Panc1 (cell line): ENCODE results near the gene SYTL3. TPM values are rescaled to one million over a fixed set of nuclear protein-coding genes. Genes with fewer than 3 reads are reported as not detected.
A peak's percentile ranks its signal among the peaks of the same experiment; 100 is the strongest.

ENCODE experiments used
- ATAC-seq: fragments of 200-7000 bp; cut with Tn5 transposase; 2 replicates; pipeline ENCODE4 v1.9.1; 2020; ENCODE audit warnings: mild to moderate bottlenecking, moderate library complexity
- BruUV-seq: library from RNA; stranded (reverse); fragments of 400-500 nt; replicated peaks from 2 replicates; lab custom pipeline; 2021; lab: Mats Ljungman, UMichigan
- CTCF ChIA-PET: fragments of 300-600 bp; sonication (Branson Sonifier 250); formaldehyde crosslinking; loops from one replicate; lab custom pipeline; 2022; ENCODE audit warnings: antibody characterized with exemption; lab: Charles Lee
- POLR2A ChIA-PET: fragments of 300-600 bp; sonication (Branson Sonifier 250); formaldehyde crosslinking; loops from one replicate; lab custom pipeline; 2022; ENCODE audit warnings: antibody characterized with exemption; lab: Charles Lee
- DNase-seq: peaks from one replicate; pipeline ENCODE4 v3.0.0-alpha.2; 2010; ENCODE audit warnings: low read depth, low spot score
- H3K27ac ChIP-seq: 2 replicates; pipeline ENCODE4 v1.5.1; 2011; ENCODE audit warnings: mild to moderate bottlenecking, low read length, inconsistent platforms
- H3K27me3 ChIP-seq: fragments of 200-500 bp; sonication (Bioruptor generic); 2 replicates; pipeline ENCODE4 v1.6.0; 2014; ENCODE audit warnings: low read length, inconsistent platforms; ENCODE audit not compliant: control insufficient read depth, insufficient read depth
- H3K36me3 ChIP-seq: fragments of 200-500 bp; sonication (Bioruptor generic); 2 replicates; pipeline ENCODE4 v1.5.1; 2014; ENCODE audit warnings: inconsistent platforms, mild to moderate bottlenecking, low read length, moderate library complexity; ENCODE audit not compliant: control insufficient read depth, insufficient read depth
- H3K4me1 ChIP-seq: 2 replicates; pipeline ENCODE4 v1.5.1; 2011; ENCODE audit warnings: inconsistent platforms, mild to moderate bottlenecking, low read length, moderate library complexity; ENCODE audit not compliant: control insufficient read depth, insufficient read depth
- H3K4me3 ChIP-seq, 2 experiments: 2 replicates each; pipeline ENCODE4 v1.5.1; 2011 to 2012; ENCODE audit warnings: low read depth in 2 of 2, low read length in 2 of 2, mild to moderate bottlenecking in 2 of 2, inconsistent platforms in 1 of 2, moderate library complexity in 1 of 2
- H3K9me3 ChIP-seq: fragments of 200-500 bp; sonication (Bioruptor generic); 2 replicates; pipeline ENCODE4 v1.5.1; 2014; ENCODE audit warnings: low read depth, mild to moderate bottlenecking, inconsistent platforms, low read length, moderate library complexity; ENCODE audit not compliant: control insufficient read depth, insufficient read depth
- POLR2AphosphoS5 ChIP-seq: IDR thresholded peaks from 2 replicates; pipeline ENCODE4 v1.6.1; 2012; ENCODE audit warnings: mild to moderate bottlenecking, low read depth, low read length, moderate library complexity
- SIN3A ChIP-seq: IDR thresholded peaks from 2 replicates; pipeline ENCODE4 v1.6.1; 2012; ENCODE audit warnings: low read depth, mild to moderate bottlenecking, low read length, moderate library complexity, borderline replicate concordance; ENCODE audit not compliant: insufficient read depth
- TCF7L2 ChIP-seq: IDR thresholded peaks from 2 replicates; pipeline ENCODE4 v1.6.1; 2011; ENCODE audit warnings: mild to moderate bottlenecking, low read depth, low read length, inconsistent platforms
- in situ Hi-C: cut with HindIII; loops from 2 replicates; pipeline ENCODE4 v1.10.0; 2016; ENCODE audit warnings: low sequenced_read_pairs, low pct_unique_long_range_greater_than_20kb
- intact Hi-C: fragments of 100-400 bp; cut with micrococcal nuclease; formaldehyde crosslinking; loops from one replicate; pipeline ENCODE4 v1.10.0; 2022; ENCODE audit not compliant: unreplicated experiment
- total RNA-seq: library from RNA; stranded (reverse); gene quantifications from one replicate; pipeline ENCODE4 v1.2.1, GENCODE V29; 2021; ENCODE audit not compliant: unreplicated experiment
- TF ChIP-seq, protein P1 (sequence below), 2 experiments: IDR thresholded peaks; 2 replicates each; pipeline ENCODE4 v1.6.1; 2011 to 2012; ENCODE audit warnings: low read depth in 2 of 2, control low read depth in 1 of 2, low read length in 1 of 2, mild to moderate bottlenecking in 1 of 2, moderate library complexity in 1 of 2; ENCODE audit not compliant: insufficient read depth in 1 of 2
- TF ChIP-seq, protein P2 (sequence below): fragments of 450-650 bp; IDR thresholded peaks from 2 replicates; pipeline ENCODE4 v1.5.1; 2017; ENCODE audit warnings: mild to moderate bottlenecking

SYTL3 gene
- total RNA-seq, 1 experiment from 2014 or later, result 1.4 TPM

DNA sequence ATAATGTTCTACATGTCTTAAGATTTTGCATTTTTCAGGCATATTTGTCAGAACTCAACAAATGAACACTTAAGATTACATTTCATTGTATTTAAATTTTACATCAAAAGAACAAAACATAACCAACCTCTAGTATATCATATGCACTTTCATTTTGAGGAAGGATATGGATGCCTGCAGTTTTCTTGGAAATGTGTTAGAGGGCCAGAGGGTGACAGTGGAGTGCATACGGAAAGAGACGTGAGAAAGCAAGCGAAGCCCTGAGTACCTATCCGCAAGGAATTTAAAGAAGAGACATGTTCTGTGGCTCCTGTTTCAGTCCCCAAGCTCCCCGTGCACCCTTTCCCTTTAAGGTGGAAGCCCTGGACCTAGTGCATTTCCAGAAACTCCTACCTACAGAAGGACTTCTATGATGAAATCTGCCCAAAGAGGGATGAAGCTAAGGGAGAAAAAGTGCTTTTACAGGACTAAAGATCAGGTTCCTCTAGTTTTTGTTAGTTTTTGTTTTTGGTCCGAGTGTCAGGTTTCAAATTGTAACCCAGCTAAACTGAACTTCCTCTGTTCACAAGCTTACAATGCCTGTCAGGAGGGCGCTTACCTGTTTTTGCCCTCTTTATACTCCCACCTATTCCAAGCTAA is 130.5 kb downstream of the SYTL3 start:
- no peak for ATAC-seq
- POLR2A ChIA-PET, result interaction anchor here (0.6 kb wide), 1 partner anchor 130 kb away, joined by 3 read pairs; no protein-coding TSS in a partner anchor
- H3K9me3 ChIP-seq, result no peaks in the 10 kb centered on the region
- intact Hi-C loops, result no loop called here
- peaks cover 53% of the 10 kb centered on the region for H3K36me3 ChIP-seq
- no peaks in the 10 kb centered on the region for H3K27me3 ChIP-seq
- TF ChIP-seq, protein P1, sequence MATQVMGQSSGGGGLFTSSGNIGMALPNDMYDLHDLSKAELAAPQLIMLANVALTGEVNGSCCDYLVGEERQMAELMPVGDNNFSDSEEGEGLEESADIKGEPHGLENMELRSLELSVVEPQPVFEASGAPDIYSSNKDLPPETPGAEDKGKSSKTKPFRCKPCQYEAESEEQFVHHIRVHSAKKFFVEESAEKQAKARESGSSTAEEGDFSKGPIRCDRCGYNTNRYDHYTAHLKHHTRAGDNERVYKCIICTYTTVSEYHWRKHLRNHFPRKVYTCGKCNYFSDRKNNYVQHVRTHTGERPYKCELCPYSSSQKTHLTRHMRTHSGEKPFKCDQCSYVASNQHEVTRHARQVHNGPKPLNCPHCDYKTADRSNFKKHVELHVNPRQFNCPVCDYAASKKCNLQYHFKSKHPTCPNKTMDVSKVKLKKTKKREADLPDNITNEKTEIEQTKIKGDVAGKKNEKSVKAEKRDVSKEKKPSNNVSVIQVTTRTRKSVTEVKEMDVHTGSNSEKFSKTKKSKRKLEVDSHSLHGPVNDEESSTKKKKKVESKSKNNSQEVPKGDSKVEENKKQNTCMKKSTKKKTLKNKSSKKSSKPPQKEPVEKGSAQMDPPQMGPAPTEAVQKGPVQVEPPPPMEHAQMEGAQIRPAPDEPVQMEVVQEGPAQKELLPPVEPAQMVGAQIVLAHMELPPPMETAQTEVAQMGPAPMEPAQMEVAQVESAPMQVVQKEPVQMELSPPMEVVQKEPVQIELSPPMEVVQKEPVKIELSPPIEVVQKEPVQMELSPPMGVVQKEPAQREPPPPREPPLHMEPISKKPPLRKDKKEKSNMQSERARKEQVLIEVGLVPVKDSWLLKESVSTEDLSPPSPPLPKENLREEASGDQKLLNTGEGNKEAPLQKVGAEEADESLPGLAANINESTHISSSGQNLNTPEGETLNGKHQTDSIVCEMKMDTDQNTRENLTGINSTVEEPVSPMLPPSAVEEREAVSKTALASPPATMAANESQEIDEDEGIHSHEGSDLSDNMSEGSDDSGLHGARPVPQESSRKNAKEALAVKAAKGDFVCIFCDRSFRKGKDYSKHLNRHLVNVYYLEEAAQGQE (IDR thresholded peaks at IDR 0.05; ENCODE audit: insufficient read depth in 1 of 2, low read depth in 2 of 2, low read length in 1 of 2), result no peak
- TF ChIP-seq POLR2AphosphoS5, result no peak
- no peak for TF ChIP-seq TCF7L2
- TF ChIP-seq, protein P2, sequence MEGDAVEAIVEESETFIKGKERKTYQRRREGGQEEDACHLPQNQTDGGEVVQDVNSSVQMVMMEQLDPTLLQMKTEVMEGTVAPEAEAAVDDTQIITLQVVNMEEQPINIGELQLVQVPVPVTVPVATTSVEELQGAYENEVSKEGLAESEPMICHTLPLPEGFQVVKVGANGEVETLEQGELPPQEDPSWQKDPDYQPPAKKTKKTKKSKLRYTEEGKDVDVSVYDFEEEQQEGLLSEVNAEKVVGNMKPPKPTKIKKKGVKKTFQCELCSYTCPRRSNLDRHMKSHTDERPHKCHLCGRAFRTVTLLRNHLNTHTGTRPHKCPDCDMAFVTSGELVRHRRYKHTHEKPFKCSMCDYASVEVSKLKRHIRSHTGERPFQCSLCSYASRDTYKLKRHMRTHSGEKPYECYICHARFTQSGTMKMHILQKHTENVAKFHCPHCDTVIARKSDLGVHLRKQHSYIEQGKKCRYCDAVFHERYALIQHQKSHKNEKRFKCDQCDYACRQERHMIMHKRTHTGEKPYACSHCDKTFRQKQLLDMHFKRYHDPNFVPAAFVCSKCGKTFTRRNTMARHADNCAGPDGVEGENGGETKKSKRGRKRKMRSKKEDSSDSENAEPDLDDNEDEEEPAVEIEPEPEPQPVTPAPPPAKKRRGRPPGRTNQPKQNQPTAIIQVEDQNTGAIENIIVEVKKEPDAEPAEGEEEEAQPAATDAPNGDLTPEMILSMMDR, result no peak
- TF ChIP-seq SIN3A, result no peak
- TSS peak; percentile 20 for BruUV-seq
- in situ Hi-C loops, result no loop called here
- no peak overlapping the region for H3K27ac ChIP-seq
- CTCF ChIA-PET, result interaction anchor here (0.6 to 0.7 kb wide), 2 partner anchors 56 to 532 kb away, joined by 4 read pairs; no protein-coding TSS in a partner anchor
- DNase-seq, result no peak
- H3K4me3 ChIP-seq, result no peak overlapping the region
- no peaks in the 10 kb centered on the region for H3K4me1 ChIP-seq

DNA sequence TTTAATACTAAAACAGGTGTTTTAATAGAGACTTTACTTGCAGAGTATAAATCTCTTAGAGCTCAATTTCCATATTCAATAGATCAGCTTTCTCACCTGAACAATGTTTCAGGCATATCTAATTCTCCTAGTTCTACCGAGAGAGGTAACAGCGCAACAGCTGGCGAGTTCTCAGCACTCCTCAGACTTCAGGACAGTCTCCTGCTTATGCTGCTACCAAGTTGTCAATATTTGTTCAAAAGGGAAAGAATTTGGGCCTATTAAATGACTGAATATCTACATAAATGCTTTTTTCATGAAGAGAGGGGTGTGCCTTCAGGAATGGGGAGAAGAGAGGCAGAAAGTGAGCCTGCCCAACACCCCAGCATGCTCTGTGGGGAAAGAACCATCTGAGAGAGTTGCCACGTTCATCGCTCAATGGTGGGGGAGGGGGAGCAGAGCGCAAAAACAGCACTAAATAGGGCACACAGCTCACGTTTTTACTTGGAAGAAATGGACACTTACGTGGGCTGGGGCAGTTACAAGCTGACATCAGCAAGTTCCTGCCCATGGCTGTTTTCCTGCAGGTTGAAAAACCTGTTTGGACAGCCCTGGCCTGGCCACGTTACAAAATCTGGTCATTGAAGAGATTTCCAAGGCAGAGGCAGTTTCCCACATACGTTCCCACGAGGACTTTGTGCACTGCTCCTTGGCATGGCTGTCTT is 131.3 kb downstream of the SYTL3 start:
- DNase-seq, result no peak
- BruUV-seq, result no TSS peak
- H3K27me3 ChIP-seq, result no peaks in the 10 kb centered on the region
- in situ Hi-C loops (no loop called here), intact Hi-C loops (no loop called here)
- ChIA-PET POLR2A (no interaction called here), CTCF (no interaction called here)
- H3K9me3 ChIP-seq, result no peaks in the 10 kb centered on the region
- no peak for ATAC-seq
- no peak overlapping the region for H3K4me3 ChIP-seq
- peaks cover 46% of the 10 kb centered on the region for H3K36me3 ChIP-seq
- H3K4me1 ChIP-seq, result no peaks in the 10 kb centered on the region
- no peak overlapping the region for H3K27ac ChIP-seq
- TF ChIP-seq SIN3A (no peak), POLR2AphosphoS5 (no peak), TCF7L2 (no peak)
- TF ChIP-seq, protein P2, result no peak
- TF ChIP-seq, protein P1 (IDR thresholded peaks at IDR 0.05; ENCODE audit: insufficient read depth in 1 of 2, low read depth in 2 of 2, low read length in 1 of 2), result no peak
